GM18502 (cell line): Measurements from ENCODE around the gene IKBKE.

Experiments used
- ATAC-seq: cut with Tn5 transposase; IDR thresholded peaks from one replicate; pipeline ENCODE4 v1.9.1; 2021; ENCODE audit warnings: mild to moderate bottlenecking; ENCODE audit not compliant: unreplicated experiment, poor library complexity

The IKBKE gene

DNA sequence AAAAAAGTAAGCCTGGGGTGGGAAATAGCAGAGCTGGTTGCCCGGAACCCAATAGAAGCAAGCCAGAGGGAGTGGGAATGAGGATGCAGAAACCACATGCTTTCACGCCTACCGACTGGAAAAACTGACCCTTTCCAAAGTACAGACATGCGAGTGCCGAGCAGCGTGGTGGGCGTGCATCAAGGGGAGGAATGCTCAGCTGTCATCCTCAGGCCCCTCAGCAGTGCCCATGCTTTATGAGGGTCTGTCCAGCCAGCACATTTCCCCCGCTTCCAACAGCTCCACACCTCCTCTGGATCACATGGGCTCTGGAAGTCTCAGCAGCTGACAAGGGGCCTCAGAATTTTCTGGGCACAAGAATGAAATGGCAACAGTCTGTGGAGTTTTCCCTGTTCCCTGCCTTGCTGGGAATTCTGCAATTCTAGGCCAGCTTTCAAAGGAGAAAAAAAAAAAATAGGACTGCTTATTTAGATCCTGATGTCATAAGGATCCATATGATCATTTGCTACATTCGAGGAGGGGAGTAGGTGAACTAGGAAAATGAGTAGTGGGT lies 19.1 kb upstream of the IKBKE start:
- no peak for ATAC-seq

- ATAC-seq = no peak
Measured at GRCh38 chr1:206453111-206453510, 17.2 kb upstream of the IKBKE start.

- no peak for ATAC-seq
Measured at GRCh38 chr1:206455289-206455665, 15.0 kb upstream of the IKBKE start.

- no peak for ATAC-seq
Measured at GRCh38 chr1:206455666-206456344, 14.5 kb upstream of the IKBKE start.

- no peak for ATAC-seq
Measured at GRCh38 chr1:206456577-206457370, 13.5 kb upstream of the IKBKE start.

DNA sequence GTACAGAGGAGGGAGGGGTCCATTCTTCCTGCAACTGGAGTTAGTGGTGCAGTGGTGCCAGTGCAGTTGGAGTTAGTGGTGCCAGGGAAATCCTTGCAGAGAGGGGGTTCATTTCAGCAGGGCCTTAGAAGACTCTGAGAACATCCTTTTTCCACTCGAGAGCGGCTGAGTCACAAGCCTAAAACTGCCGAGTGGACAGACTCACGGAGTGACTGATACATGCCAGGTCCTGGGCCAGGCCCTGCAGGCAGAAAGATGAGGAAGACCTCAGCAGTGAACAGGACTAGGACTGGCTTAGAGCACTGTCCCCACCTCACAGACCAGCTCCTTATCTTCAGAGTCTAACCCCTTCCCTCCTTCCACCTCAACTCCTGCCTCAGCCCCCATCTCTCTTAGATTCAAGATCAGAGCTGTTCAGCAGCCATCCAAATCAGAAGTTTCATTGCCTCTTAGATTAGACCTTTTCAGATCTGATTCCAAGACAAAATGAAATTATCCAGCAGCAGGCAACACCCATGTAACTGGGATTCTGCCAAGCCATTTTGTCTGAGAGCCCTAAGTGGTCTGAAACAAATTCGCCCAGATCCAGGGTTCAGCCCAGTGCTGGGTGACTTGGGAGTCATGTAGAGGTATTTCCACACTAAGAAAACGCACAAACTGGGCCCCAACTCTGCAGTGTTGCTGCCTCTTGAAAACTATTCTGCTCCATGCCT lies 12.7 kb upstream of the IKBKE start:
- no peak for ATAC-seq

DNA sequence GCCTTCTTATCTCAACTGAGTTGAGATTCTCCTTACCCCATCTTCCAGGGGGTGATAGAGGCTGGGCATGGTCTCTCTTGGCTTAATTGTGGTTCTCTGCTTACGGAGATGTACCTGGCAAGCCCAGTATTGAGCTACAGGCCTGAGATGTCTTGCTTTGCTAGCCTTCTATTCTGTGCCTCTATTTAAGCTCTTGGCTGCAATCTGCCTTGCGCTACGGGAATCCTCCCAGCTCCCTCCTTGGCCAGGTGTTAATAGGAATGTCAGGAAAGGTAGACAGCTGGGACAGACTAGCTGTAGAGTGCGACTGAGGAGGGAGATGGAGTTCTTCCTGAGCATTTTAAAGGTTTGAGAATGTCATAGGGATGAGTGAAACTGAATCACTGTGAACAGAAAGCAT lies 10.6 kb upstream of the IKBKE start:
- no peak for ATAC-seq

GRCh38 chr1:206460836-206461426 lies 9.3 kb upstream of the IKBKE start:
- ATAC-seq = no peak

GRCh38 chr1:206461602-206462455 lies 8.4 kb upstream of the IKBKE start:
- peak; percentile 65 for ATAC-seq

DNA sequence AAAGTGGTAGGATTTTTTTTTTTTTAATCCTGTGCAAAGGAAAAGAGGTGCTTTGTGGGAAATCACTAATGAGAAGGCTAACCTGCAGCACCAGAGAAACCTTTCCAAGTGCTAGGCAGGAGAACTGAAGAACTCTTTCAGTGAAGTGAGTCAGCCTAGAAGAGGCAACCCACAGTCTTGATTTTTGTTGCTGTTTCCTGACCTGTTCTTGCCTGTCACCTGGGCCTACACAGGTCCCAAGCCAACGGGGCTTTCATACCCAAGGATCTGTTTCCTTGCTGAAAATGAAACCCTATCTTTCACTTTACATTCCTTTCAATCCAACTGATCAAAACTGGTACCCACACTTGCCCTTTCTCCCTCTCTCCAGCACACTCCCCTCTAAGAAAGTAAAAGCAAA lies 7.1 kb upstream of the IKBKE start:
- ATAC-seq = no peak

DNA sequence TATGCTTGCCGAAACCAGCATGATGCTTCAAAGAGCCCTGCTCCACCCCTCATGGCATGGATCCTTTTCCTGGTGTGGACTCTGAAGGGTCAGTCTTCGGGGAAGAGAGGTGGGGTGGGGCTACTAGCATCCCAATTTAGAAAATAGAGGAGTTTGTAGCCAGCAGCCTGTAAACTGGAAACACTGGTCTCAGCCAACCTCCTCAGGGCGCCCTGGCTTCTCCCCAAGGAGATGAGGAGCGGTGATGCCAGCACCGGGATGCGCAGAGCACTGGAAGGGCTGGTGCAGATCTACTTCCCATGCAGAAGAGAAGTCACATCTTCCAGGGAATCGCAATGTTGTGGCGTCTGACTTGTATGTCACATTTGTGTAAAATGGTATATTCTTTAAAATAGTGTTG lies 6.4 kb upstream of the IKBKE start:
- ATAC-seq = no peak

- no peak for ATAC-seq
Measured at GRCh38 chr1:206464456-206464964, 5.8 kb upstream of the IKBKE start.

GRCh38 chr1:206465951-206466350 lies 4.3 kb upstream of the IKBKE start:
- peak; percentile 33 for ATAC-seq

- ATAC-seq = no peak
Measured at GRCh38 chr1:206466840-206467649, 3.2 kb upstream of the IKBKE start.

DNA sequence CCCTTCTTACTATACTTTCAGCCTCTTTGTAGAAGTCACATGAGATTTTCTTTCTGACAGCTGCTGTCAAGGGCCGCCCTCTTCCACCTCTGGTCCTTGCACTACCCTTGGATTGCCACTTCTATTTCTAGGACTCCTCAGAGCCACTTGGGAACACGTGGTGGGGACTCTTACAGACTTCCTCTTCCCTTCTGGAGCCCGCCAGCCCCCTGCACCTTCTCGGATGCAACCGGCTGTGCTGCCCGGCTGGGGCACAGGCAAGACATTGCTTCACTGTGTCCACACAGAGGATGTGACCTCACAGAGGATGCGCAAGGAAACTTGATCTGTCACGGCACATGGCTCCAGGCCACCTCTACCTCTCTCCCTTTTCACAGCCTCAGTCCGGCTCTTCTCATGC lies 2.4 kb upstream of the IKBKE start:
- ATAC-seq = no peak

- no peak for ATAC-seq
Measured at GRCh38 chr1:206468571-206468970, 1.7 kb upstream of the IKBKE start.

DNA sequence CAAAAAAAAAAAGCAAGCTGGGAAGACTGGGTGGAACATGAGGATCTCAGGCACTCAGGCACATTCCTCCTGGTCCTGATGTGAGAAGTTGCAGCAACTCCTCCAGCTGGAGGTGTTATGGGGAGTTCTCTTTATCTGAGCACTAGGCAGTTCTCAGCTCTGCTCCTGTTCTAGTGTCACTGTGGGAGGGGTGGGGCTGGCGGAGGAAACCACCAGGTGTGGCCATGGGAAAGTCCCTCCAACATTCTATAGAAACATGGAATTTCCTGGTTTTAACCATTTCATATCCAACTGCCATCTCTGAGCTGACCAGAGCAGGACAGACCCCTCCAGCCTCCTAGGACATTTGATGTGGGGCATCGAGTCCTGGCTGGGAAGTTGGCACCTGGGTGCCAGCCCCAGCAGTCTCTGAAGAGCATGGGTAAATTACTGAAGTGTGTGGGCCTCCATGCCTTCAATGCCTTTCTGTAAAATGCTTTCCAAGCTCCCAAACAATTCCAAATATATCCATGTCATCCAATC lies 804 bp upstream of the IKBKE start:
- no peak for ATAC-seq

- peak; percentile 1 for ATAC-seq
Measured at GRCh38 chr1:206470692-206471414, 577 bp downstream of the IKBKE start.
